Measurements from ENCODE around the gene ACTN4.

ACTN4 gene

GRCh38 chr19:38709671-38710415, 62.4 kb downstream of the ACTN4 start:
- DNase-seq (ENCODE audit: low read depth), result no peak

DNA sequence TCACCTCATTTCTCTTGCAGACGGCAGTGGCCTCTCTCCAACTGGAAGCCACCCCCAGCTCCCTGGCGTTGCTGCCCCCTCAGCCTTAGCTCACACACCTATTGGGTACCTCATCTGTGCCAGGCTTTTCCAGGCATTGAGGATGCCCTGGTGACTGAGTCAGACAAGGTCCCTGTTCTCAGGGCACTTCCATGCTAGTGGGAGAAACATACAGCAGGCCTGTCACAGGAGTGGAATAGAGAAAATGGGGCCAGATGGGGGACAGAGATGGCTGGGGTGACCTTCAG, 62.9 kb downstream of the ACTN4 start:
- DNase-seq (ENCODE audit: low read depth), result no peak

DNA sequence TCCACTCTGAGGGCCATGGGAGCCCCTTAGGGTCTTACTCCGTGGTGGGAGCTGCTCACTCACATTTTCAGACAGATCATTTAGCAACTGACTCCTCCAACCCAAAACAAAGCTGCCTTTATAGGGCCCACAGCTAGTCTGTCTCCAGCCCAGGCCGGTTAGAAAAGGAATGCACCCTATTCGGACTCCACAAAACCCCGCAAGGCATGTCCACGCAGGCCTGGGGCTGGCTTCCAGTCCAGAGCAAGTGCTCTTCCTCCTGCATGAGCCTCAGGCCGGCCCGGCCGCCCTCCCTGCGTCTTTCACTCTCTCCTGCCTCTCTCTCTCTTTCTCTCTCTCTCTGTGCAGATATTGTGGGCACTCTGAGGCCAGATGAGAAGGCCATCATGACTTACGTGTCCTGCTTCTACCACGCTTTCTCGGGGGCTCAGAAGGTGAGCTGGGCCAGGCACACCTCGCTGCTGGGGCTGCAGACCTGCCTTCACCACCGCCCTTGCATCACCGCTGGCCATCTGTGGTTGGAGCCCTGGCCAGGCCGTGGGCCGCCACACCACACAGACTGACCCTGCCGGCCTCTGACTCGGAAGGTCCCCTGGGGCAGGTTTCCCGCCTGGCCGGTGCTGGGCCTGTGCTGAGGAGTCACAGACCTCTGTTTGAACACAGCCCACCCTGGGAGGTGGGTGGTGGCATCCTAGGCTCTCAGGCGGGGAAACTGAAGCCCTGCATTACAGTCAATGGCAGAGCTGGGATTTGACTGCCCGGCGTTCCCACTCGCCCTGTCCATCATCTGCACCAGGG, 63.7 kb downstream of the ACTN4 start:
- DNase-seq (ENCODE audit: low read depth), result no peak

- peak; percentile 92 for DNase-seq (ENCODE audit: low read depth)
These were observed 64.3 kb downstream of the ACTN4 start for GRCh38 chr19:38711726-38712153.

GRCh38 chr19:38712161-38712748, 64.8 kb downstream of the ACTN4 start:
- DNase-seq (ENCODE audit: low read depth), result no peak

- no peak for DNase-seq (ENCODE audit: low read depth)
These were observed 65.8 kb downstream of the ACTN4 start for GRCh38 chr19:38713227-38713649.

GRCh38 chr19:38713865-38714264, 66.4 kb downstream of the ACTN4 start:
- no peak for DNase-seq (ENCODE audit: low read depth)

- DNase-seq (ENCODE audit: low read depth), result no peak
These were observed 66.9 kb downstream of the ACTN4 start for GRCh38 chr19:38714354-38714778.

- DNase-seq (ENCODE audit: low read depth), result no peak
These were observed 68.1 kb downstream of the ACTN4 start for GRCh38 chr19:38715555-38715954.

DNA sequence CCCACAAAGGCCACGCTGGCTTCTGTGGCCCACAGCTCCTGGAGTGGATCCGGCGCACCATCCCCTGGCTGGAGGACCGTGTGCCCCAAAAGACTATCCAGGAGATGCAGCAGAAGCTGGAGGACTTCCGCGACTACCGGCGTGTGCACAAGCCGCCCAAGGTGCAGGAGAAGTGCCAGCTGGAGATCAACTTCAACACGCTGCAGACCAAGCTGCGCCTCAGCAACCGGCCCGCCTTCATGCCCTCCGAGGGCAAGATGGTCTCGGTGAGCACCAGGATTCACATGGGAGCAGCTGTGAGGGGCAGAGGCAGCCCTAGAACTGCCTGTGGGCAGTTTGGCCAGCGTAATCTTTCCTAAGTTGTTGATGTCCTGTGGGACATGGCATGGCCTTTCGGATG, 69.6 kb downstream of the ACTN4 start:
- no peak for DNase-seq (ENCODE audit: low read depth)

- DNase-seq (ENCODE audit: low read depth), result no peak
These were observed 70.4 kb downstream of the ACTN4 start for GRCh38 chr19:38717855-38718254.

GRCh38 chr19:38718747-38719543, 71.5 kb downstream of the ACTN4 start:
- peak; percentile 81 for DNase-seq (ENCODE audit: low read depth)

DNA sequence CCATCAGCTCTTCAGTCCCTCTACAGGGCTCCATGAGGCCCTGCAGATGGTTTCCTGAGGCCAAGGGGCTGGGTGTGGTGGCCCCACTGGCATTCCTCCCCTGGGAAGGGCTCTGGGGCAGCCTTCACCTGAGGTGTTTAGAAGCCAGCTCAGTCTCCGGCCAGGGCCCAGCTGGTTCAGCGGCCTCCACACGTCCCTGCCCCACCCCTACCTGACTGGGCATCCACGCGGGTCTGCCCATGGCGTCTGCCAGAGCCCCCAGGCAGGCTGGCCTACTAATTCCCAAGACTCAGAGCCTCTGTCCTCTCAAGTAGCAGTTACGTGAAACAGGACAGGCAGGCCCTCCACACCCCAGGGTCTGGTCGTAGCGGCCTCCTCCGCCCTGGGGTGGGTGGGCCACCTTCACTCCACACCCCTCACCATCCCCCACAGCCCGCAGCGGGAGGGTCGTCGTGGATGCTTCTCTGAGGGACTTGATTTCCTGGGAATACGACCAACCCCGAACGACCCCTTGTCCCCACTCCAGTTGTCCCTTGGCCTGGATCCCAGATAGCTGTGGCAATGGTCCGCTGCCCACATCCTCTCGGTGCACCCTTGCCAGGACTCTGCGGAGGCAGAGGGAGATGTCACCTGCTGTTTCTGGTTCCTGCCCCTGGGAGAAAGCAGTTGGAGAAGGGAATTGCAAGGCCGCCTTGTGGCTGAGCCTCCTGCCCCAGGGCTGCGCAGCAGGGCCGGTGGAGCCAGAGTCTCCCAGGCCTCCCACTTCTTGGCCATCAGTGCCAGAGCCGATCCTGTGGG, 72.5 kb downstream of the ACTN4 start:
- DNase-seq (ENCODE audit: low read depth), result peak; percentile 42

GRCh38 chr19:38720559-38721236, 73.2 kb downstream of the ACTN4 start:
- no peak for DNase-seq (ENCODE audit: low read depth)

GRCh38 chr19:38721496-38721895, 74.0 kb downstream of the ACTN4 start:
- DNase-seq (ENCODE audit: low read depth), result no peak

DNA sequence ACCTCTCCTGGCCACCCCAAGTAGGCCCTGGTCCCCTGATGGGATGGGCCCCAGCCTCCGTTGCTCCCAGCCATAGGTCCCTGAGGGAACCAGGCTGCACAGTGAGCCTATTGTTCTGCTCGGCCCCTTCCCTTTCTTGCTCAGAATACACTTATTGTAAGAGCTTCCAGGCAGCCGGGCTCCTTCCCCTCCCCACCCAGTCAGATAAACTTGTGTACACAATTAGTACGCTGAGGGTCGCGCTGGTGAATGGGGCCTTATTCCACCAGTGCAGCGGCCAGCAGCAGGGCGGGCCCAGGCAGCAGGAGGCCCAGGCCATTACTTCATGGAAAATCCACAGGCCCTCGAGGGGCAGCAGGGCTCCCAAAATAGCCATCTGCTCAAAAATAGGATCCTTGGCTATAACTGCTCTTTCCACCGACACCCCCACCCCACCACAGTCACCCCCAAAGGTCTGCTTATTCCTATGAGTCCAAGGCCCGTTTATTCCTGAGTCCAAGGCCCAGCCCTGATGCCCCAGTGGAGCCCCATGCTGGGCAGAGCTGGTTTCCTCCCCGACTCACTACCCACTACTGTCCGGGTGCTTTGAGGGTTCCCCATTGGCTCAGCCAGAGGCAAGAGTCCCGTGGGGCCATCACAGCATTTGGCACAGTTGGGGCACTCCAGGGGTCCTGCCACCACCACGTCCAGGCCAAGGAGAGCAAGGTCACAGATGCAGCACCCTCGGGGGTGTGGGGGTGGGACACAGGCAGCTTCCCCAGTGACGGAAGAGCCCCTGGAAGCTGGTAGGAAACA, 74.7 kb downstream of the ACTN4 start:
- DNase-seq (ENCODE audit: low read depth), result no peak

DNA sequence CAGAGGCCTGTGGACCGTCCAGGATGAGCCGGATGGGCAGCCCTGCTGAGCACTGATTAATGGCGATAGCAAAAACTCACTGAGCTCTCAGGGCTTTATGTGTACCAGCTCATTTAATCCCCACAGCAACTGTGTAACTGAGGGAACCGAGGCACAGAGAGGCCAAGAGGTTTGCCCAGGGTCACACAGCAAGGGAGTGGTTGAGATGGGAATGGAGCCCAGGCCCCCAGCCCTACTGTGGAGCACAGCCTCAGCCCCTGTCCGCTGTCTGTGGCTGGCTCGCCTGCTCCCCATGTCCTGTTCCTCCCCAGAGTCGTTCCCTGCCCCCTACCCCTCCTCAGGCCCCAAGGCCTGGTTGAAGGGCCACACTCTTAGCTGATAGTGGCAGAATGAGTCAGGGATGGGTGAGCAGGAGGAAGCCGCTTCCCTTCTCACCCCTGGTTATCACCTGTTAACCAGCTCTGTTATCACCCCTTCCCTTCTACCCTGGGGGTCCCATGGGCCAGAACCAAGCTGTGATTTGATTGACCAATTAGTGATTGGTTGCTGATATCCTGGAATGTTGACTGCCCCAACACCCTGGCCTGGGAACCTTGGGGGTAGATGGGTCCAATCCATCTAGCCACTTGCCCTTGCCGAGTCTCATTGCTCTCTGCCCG, 75.6 kb downstream of the ACTN4 start:
- DNase-seq (ENCODE audit: low read depth), result no peak

GRCh38 chr19:38723606-38723965, 76.1 kb downstream of the ACTN4 start:
- no peak for DNase-seq (ENCODE audit: low read depth)

- DNase-seq (ENCODE audit: low read depth), result no peak
These were observed 76.8 kb downstream of the ACTN4 start for GRCh38 chr19:38723990-38724854.
